Heart right ventricle (tissue), 16 donors: ENCODE results near the gene MAP3K20. TPM values are rescaled to one million over a fixed set of nuclear protein-coding genes. Genes with fewer than 3 reads are reported as not detected.

Experiments
- ATAC-seq, 8 donors: fragments of 200-7000 bp; cut with Tn5 transposase; one replicate each; pipeline ENCODE4 v1.9.1; 2020; ENCODE audit warnings: mild to moderate bottlenecking in 8 of 8, moderate library complexity in 8 of 8, moderate number of reproducible peaks in 1 of 8
- DNase-seq, 2 donors: peaks; one replicate each; pipeline ENCODE4 v3.0.0-alpha.2; 2020
- H3K27ac ChIP-seq, 10 donors: fragments of 200-600 bp; sonication (generic) in 2 of 10; one replicate each; pipeline versions ENCODE4 v1.5.0 to v1.8.0; 2020 to 2022; ENCODE audit warnings: mild to moderate bottlenecking in 3 of 10
- H3K27me3 ChIP-seq, 7 donors: fragments of 200-600 bp; one replicate each; pipeline ENCODE4 v1.8.0; 2021 to 2022; ENCODE audit warnings: mild to moderate bottlenecking in 2 of 7
- H3K36me3 ChIP-seq, 9 donors: fragments of 200-600 bp; sonication (generic) in 1 of 9; one replicate each; pipeline versions ENCODE4 v1.5.0 to v1.8.0; 2020 to 2022; ENCODE audit warnings: mild to moderate bottlenecking in 2 of 9
- H3K4me1 ChIP-seq, 9 donors: fragments of 200-600 bp; sonication (generic) in 1 of 9; one replicate each; pipeline versions ENCODE4 v1.5.0 to v1.8.0; 2020 to 2022; ENCODE audit warnings: mild to moderate bottlenecking in 4 of 9
- H3K4me3 ChIP-seq, 10 donors: fragments of 200-600 bp; sonication (generic) in 2 of 10; one replicate each; pipeline versions ENCODE4 v1.5.0 to v1.8.0; 2020 to 2022; ENCODE audit warnings: mild to moderate bottlenecking in 7 of 10, moderate library complexity in 2 of 10
- H3K9me3 ChIP-seq, 11 donors: fragments of 200-600 bp in 10 of 11; sonication (generic) in 2 of 11; one replicate each; pipeline versions ENCODE4 v1.5.0 to v1.8.0; 2013 to 2022; ENCODE audit warnings: mild to moderate bottlenecking in 2 of 11, control low read depth in 1 of 11, moderate library complexity in 1 of 11
- CTCF ChIP-seq, 9 donors: fragments of 200-600 bp; sonication (generic) in 2 of 9; IDR thresholded peaks; one replicate each; pipeline versions ENCODE4 v1.5.0 to v1.8.0; 2021 to 2022; ENCODE audit warnings: antibody characterized with exemption in 9 of 9, mild to moderate bottlenecking in 5 of 9, moderate library complexity in 1 of 9
- WGBS, 2 donors: extraction: QIAGEN DNeasy Blood & Tissue Kit; methylation state at CpG; one replicate each; pipeline ENCODE4 v1.1.7; 2013; ENCODE audit warnings: inconsistent platforms in 1 of 2; 5-methylcytosine and 5-hydroxymethylcytosine counted together
- intact Hi-C, 10 donors: fragments of 100-400 bp; cut with DNase I; formaldehyde crosslinking; loops; one replicate each; pipeline versions ENCODE4 v1.11.1 to v1.14.2; 2022
- polyA plus RNA-seq, 2 donors: library from polyadenylated mRNA; stranded (reverse); fragments of 200-250 nt; gene quantifications; one replicate each; pipeline ENCODE4 v1.2.3, GENCODE V29; 2013
- total RNA-seq, 10 donors: library from RNA; stranded (reverse); fragmentation: NEBNext Ultra II Directional in 3 of 10; extraction: Animal tissue kit (Norgen Biotek cat#: 25700) in 3 of 10; gene quantifications; one replicate each; pipeline versions ENCODE4 v1.2.1 to v1.2.4, GENCODE V29; 2021 to 2023
- donor health status: Arrhythmogenic right ventricular cardiomyopathy.
- donor health status: ischemic (EF 13 %, LVEDD 7.1; RV severe dilation, severe dysfunction).
- donor health status: healthy with polysubstance abuse.
- donor health status: DM: no; HTN: yes; CAD: no.
- donor health status: DM: no; HTN: no; CAD: no.
- donor health status: ischemic (EF 25% LVEDD 6.9; RV normal size, moderate dysfunction).
- donor health status: ischemic (EF 25% LVEDD 5.7; RV mildly dilated, moderate dysfunction).
- donor health status: healthy.
- donor health status: DM: yes; HTN: yes; CAD: no.
- donor health status: Ischemic cardiomyopathy.
- donor health status: ischemic (EF 35%, LVEDD 5.7; RV mildly dilated, moderate dysfunction).
- donor health status: nonischemic (EF 11% LVEDD 7.7; RV severe dilation, severe dysfunction).
- donor health status: DM: yes; HTN: yes; CAD: no.
- donor health status: PGD.
- donor health status: ischemic (EF 29% LVEDD 5.4; RV normal size, mild dysfunction).
- donor health status: nonischemic (EF 23%, LVEDD 6.1; RV moderate dilation, normal function).

The MAP3K20 gene
- total and polyA plus RNA-seq, 12 donors: 63.2 to 560 (median 420) TPM

DNA sequence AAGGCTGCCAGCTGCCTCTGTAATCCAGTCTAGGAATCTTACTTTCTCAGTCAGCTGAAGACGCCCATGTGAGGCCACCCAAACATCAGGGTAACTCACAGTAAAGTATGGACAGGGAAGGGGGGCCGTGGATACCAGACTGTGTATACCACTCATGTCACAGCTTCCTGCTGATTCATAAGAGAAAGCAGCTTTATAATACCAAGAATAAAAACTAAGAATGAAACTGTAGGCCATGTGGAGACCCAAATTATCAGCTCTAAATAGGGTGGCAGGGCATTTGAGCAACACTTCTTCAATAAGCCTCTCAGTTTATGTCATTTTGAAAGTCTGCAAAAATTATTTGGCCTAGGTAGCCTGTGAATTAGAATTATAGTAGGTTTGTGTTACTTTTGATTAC lies 164.0 kb downstream of the MAP3K20 start:
- DNase-seq (no peak), ATAC-seq (no peak)
- Histone ChIP-seq H3K36me3 (peaks cover 0 to 60% (median 6%) of the 10 kb centered on the region in 9 donors), H3K27ac (no peak overlapping the region), H3K4me1 (no peaks in the 10 kb centered on the region), H3K4me3 (no peak overlapping the region), H3K9me3 (no peaks in the 10 kb centered on the region), H3K27me3 (no peaks in the 10 kb centered on the region)
- 90 to 97% methylated on average over 2 of the region's 2 CpGs for WGBS, 2 donors
- intact Hi-C loops: no loop called here
- TF ChIP-seq CTCF (IDR thresholded peaks at IDR 0.05): no peak

DNA sequence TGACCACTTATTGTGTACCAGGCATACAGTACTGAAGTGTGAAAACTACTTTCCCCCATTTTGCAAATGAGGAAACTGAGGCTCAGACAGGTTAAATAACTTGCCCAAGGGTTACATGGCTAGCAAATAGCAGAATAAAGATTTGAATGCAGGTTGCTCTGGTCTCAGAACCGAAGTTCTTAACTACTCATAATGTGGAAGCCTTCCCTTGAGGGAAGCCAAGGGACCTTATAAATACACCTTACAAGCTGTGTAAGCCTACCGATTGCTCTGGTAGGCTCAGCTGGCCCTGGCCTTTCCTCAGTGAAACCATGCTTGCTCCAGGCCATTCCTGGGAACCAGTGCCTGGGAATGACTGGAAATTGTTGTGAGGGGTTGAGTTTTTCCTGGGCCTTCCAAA lies 164.4 kb downstream of the MAP3K20 start:
- 94 to 97% methylated on average over 2 of the region's 2 CpGs for WGBS, 2 donors
- Histone ChIP-seq H3K9me3 (no peaks in the 10 kb centered on the region), H3K4me3 (no peak overlapping the region), H3K36me3 (peaks cover 0 to 56% (median 6%) of the 10 kb centered on the region in 9 donors), H3K4me1 (no peaks in the 10 kb centered on the region), H3K27me3 (no peaks in the 10 kb centered on the region), H3K27ac (no peak overlapping the region)
- intact Hi-C loops: no loop called here
- ATAC-seq (no peak), DNase-seq (no peak)
- no peak for TF ChIP-seq CTCF (IDR thresholded peaks at IDR 0.05)

DNA sequence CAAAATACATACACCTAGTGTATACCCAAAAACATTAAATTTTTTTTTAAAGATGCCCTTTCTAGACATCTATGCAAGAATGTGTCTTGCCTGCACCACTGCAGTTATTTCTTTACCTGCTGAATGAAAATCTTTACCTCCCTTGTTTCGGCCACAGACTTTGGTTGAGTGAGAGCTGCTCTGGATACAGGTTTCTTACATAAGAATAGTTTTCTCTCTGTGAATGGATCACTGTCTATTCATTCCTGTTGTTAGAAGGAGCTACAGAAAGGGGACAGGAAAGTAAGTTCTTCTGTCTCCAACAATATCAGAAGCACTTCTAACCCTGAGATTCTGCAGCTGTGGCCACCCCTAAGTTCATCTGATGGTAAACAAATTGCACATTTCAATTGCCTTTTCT lies 166.0 kb downstream of the MAP3K20 start:
- WGBS, 2 donors: 91 to 100% methylated on average over 1 of the region's 1 CpG
- ATAC-seq (no peak), DNase-seq (no peak)
- Histone ChIP-seq H3K9me3 (no peaks in the 10 kb centered on the region), H3K4me1 (no peaks in the 10 kb centered on the region), H3K27ac (no peak overlapping the region), H3K36me3 (peaks cover 0 to 53% (median 6%) of the 10 kb centered on the region in 9 donors), H3K4me3 (no peak overlapping the region), H3K27me3 (no peaks in the 10 kb centered on the region)
- TF ChIP-seq CTCF (IDR thresholded peaks at IDR 0.05): no peak
- intact Hi-C loops: no loop called here

- intact Hi-C loops: no loop called here
- DNase-seq: no peak
- no peak for ATAC-seq
- Histone ChIP-seq H3K36me3 (peaks cover 0 to 12% (median 0%) of the 10 kb centered on the region in 9 donors), H3K27me3 (no peaks in the 10 kb centered on the region), H3K9me3 (no peaks in the 10 kb centered on the region), H3K4me1 (no peaks in the 10 kb centered on the region), H3K27ac (no peak overlapping the region), H3K4me3 (no peak overlapping the region)
- TF ChIP-seq CTCF (IDR thresholded peaks at IDR 0.05): no peak
- WGBS, 2 donors: 90 to 95% methylated on average over 2 of the region's 2 CpGs
Measured at GRCh38 chr2:173247156-173247555, 171.5 kb downstream of the MAP3K20 start.
